RCC 7860 (cell line): ENCODE results near the gene PIK3R1.

Experiments
- DNase-seq: peaks from one replicate; pipeline ENCODE4 v3.0.0-alpha.2; 2015; ENCODE audit warnings: low spot score
- FAIRE-seq: peaks from 2 replicates; lab custom pipeline; 2012; peaks lifted over from hg19 to GRCh38; lab: Jason Lieb, UNC

The PIK3R1 gene

GRCh38 chr5:68267066-68267465 is 51.5 kb downstream of the PIK3R1 start:
- no peak for FAIRE-seq
- no peak for DNase-seq

GRCh38 chr5:68268101-68268851 is 52.7 kb downstream of the PIK3R1 start:
- DNase-seq (no peak), FAIRE-seq (no peak)

- FAIRE-seq (no peak), DNase-seq (no peak)
Measured at GRCh38 chr5:68268852-68269130, 53.2 kb downstream of the PIK3R1 start.

GRCh38 chr5:68269820-68270219 is 54.3 kb downstream of the PIK3R1 start:
- DNase-seq (no peak), FAIRE-seq (no peak)

GRCh38 chr5:68270399-68270975 is 54.9 kb downstream of the PIK3R1 start:
- no peak for DNase-seq
- FAIRE-seq: no peak

GRCh38 chr5:68271124-68271523 is 55.6 kb downstream of the PIK3R1 start:
- FAIRE-seq: no peak
- DNase-seq: no peak

- no peak for DNase-seq
- FAIRE-seq: peak; percentile 31
Measured at GRCh38 chr5:68272289-68272688, 56.7 kb downstream of the PIK3R1 start.

- FAIRE-seq (no peak), DNase-seq (no peak)
Measured at GRCh38 chr5:68273717-68274409, 58.3 kb downstream of the PIK3R1 start.

- DNase-seq (no peak), FAIRE-seq (no peak)
Measured at GRCh38 chr5:68274847-68275651, 59.5 kb downstream of the PIK3R1 start.

- FAIRE-seq (no peak), DNase-seq (no peak)
Measured at GRCh38 chr5:68276740-68277139, 61.2 kb downstream of the PIK3R1 start.

- FAIRE-seq: peak; percentile 90
- DNase-seq: peak; percentile 86
Measured at GRCh38 chr5:68277431-68277830, 61.9 kb downstream of the PIK3R1 start.

- no peak for FAIRE-seq
Measured at GRCh38 chr5:68279984-68280383, 64.4 kb downstream of the PIK3R1 start.

GRCh38 chr5:68282001-68282400 is 66.4 kb downstream of the PIK3R1 start:
- FAIRE-seq (no peak), DNase-seq (no peak)

More at GRCh38 chr5:68279984-68280383, 64.4 kb downstream of the PIK3R1 start:
- DNase-seq: no peak

- DNase-seq: no peak
- FAIRE-seq: no peak
Measured at GRCh38 chr5:68283766-68284165, 68.2 kb downstream of the PIK3R1 start.

- DNase-seq (no peak), FAIRE-seq (no peak)
Measured at GRCh38 chr5:68285075-68285840, 69.7 kb downstream of the PIK3R1 start.

GRCh38 chr5:68285851-68286611 is 70.5 kb downstream of the PIK3R1 start:
- FAIRE-seq (peak; percentile 22), DNase-seq (peak; percentile 7)

- no peak for FAIRE-seq
- DNase-seq: no peak
Measured at GRCh38 chr5:68286612-68286912, 71.0 kb downstream of the PIK3R1 start.

- FAIRE-seq (no peak), DNase-seq (no peak)
Measured at GRCh38 chr5:68287631-68287975, 72.0 kb downstream of the PIK3R1 start.

- FAIRE-seq: no peak
Measured at GRCh38 chr5:68287976-68288706, 72.6 kb downstream of the PIK3R1 start.

More at GRCh38 chr5:68287976-68288706, 72.6 kb downstream of the PIK3R1 start:
- DNase-seq: peak; percentile 58
